GF-D8 (cell line): Measurements from ENCODE around the gene SDF4.

Experiments
- DNase-seq: peaks from one replicate; lab custom pipeline; 2025; lab: John Stamatoyannopoulos, UW

SDF4 gene

DNA sequence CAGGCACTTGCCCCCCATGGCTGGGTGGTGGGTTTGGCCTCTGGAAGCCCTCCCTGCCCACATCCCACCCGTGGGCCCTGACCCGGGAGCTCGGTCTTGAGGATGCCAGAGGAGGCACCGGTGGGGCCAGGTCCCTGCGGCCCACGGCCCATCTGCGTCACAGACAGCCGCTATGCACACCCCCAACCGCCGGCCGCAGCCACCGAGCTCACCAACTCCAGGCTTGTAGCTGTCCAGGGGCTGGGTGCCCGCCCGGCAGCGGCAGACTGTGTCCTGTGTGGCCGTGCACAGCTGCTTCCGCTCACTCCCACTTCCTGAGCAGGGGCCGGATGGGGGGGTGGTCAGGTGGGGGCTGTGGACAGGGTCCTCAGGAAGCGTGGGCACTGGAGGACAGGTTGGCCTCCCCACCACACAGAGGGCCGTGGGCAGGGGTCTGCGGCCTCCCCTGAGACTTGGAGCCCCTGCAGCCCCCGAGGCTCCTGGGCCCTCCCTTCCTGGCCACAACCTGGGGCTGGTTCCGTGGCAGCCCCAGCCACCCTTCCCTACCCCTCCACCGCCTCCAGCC is 18.9 kb downstream of the SDF4 start:
- peak; percentile 41 for DNase-seq

DNA sequence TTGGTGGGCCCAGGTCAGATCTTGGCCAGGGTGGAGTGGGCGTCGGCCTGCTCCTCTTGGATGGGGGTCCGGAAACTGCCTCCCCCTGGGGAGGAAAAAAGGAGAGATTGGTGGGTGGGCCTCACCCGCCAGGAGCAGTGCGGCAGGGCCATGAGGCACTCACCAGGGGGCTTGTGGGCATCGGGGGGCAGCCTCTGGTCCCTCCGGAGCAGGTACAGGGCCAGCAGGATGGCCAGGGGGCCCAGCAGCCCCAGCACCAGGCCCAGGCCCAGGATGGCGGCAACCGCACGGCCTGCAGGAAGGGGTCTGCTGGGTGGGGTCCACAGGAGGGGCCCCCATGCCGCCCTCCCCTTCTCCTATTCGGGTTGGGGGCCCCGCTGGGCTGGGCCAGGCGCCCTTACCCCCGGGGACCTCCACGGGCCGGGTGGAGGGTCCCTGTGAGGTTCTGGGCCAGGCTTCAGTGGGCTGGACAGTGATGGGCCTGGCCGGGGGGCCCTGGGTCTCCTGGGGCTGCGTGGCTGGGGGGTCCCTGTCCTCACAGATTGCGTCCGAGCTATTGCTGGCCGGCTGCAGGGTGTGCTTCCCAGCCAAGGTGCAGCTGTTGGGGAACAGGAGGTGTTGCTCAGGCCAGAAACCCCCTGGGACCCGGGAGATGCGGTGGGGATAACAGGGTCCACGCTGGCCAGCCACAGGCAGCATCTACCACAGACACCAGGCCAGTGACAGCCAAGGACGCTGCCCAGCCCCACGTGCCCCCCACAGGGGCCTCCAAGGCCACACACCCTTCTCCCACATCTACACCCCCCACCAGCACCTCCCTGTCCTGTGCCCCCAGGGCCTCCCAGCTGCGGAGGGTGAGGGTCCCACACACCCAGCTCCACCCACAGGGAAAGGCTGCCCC is 20.0 kb downstream of the SDF4 start:
- no peak for DNase-seq

DNA sequence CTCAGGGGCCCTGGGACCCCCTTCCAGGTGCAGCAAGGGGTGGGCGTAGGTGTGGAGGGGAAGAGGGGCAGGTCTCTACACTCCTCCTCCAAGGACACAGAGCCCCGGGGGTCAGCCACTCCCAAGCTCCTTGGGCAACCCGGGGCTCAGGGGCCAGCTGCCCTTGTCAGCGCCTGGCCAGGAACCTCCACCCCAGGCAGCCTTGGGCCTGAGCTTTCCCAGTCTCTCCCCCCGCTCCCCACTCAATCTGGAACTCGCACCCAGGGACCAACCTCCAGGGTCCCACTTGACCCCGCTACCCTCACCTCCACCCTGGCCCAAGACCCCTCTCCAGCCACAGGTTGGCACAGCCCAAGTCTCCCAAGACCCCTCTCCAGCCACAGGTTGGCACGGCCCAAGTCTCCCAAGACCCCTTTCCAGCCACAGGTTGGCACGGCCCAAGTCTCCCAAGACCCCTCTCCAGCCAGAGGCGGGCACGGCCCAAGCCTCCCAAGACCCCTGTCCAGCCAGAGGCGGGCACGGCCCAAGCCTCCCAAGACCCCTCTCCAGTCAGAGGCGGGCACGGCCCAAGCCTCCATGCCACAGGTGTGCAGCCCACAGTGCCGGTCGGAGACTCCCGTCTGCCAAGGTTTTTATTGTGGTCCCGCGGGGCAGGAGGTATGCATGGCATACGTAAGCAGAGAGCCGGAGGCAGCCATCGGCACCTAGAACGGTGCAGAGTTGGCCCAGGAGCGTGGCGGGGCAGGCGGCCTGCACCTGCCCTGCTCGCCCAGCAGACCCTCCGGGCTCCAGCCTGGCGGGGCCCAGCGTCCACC is 20.9 kb downstream of the SDF4 start:
- no peak for DNase-seq

DNA sequence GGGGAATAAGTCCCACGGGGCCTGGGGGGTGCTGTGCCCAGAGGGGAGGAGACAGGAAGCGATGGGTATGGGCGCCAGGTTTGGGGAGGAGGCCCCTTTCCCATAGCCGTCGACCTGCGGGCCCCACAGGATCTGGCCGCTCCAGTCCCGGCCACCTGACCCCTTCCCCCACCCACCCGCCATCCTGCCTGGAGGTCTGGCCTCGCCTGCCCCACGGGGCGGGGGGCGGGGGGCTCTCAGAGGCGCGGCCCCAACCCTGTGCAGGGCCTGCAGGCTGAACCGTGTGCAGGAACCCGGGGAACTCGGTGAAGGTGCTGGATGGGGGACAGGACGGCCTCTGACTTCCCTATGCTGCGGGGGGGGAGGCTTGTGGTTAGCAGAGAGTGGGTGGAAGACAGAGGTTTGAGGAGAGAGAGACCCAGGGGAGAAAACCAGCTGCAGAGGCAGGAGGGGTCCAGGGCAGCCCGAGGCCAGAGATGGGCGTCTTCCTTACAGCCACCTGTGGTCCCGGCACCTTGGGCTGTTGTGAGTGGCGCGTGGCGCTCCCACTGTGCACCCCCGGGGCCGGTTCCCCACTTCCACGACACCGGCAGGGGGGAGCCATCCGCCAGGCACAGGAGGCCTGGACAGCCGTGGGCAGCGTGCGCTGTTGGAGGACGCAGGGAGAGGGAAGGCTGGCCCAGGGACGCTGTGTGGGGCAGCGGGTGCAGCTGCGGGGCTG is 22.9 kb downstream of the SDF4 start:
- peak; percentile 66 for DNase-seq

DNA sequence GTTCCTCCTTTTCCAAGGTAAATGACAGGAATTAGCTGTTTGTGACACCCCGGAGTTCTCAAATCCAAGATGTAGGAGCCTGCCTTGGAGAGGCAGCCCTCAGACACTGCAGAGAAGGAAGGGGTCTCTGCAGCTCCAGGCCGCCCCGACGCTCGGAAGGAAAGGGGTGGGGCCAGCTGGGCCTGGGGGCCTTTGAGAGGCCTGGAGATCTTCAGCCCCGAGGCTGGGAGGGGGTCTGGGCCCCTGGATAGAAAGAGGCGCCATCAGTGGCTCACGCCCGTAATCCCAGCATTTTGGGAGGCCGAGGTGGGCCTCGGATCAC is 24.3 kb downstream of the SDF4 start:
- DNase-seq = no peak

DNA sequence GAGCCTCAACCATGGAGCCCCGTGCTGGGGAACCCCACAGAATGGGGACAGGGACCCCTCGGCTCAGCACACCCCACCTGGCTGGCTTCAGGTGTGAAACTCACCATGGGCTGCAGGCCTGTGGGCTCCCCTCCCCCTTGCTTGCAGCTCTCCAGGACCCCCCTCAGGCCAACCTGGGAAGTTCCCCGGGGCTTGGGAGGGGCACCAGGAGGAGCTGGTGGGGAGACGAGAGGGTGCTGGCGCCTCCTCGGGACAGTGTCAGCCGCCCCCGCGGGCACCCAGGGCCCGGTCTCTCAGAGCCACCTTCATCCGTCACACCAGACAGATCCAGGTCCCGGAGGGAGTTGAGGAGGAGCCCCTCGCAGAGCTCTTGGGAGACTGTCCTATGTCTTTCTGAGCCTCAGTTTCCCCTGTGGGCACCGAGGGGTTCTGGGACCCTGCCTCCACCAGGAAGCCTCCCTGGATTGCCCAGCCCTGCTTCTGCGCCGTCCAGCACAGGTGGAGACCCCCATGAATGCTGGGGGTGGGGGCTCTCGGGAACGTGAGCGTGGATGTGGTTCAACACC is 24.8 kb downstream of the SDF4 start:
- DNase-seq = no peak

DNA sequence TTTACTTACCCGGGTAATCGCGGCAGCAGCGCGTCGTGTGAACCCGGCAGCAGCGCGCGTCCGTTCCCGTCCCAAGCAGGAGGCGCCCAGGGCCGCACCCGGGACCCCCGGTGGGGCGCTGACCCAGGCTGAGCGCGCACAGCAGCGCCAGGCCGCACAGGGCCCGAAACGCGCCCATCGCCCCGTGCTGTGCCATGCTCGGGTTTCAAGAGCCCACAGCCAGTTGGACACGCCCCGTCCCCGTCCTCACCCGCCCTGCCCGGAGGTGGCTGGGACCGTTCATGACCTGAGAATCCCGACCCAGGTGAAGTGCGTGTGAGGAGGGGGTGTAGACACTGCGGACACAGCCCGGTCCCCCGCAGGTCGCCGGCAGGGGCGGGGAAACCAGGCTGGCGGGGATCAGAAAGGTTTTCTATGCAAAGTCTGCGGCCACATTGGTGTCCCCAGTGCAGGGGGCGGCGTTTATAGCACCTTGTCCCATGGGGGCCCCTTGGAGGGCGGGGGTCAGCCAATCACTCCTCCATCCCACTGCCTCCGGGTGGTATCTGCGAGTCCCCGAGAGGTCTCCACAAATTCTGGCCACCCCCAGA is 25.3 kb downstream of the SDF4 start, which contains the start of gene TNFRSF18:
TNFRSF18 (minus strand) TSS at position 217 of the 590 bp plus-strand sequence; CDS start at position 196, 21 bp downstream.
- no peak for DNase-seq

DNA sequence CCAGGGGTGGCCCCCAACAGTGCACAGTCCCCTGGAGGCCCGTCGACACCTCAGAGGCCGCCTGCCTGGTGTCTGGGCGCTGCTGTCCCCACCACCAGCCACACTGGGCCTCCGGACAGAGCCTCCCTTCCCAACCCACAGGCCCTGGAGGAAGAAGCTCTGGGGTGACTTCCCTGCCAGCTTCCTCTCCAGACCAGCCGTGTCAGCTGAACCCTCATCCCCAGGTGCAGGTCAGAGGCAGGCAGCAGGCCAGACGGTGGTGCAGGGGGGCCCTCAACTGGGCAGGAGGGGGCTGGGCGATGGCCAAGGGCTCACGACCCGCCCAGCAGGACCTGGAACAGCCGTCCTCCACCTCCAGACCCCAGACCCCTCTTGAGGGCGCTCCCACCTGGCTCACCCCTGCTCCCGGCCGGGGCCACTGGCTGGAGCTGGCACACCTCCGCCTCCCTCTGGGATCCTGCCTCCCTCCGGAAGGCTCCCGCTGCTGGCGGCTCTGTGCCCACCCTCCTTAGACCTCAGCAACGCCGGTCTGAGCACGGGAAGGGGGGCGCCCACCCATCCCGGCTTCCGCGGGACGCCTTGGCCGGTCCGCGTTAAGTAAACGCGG is 25.9 kb downstream of the SDF4 start:
- peak; percentile 51 for DNase-seq

DNA sequence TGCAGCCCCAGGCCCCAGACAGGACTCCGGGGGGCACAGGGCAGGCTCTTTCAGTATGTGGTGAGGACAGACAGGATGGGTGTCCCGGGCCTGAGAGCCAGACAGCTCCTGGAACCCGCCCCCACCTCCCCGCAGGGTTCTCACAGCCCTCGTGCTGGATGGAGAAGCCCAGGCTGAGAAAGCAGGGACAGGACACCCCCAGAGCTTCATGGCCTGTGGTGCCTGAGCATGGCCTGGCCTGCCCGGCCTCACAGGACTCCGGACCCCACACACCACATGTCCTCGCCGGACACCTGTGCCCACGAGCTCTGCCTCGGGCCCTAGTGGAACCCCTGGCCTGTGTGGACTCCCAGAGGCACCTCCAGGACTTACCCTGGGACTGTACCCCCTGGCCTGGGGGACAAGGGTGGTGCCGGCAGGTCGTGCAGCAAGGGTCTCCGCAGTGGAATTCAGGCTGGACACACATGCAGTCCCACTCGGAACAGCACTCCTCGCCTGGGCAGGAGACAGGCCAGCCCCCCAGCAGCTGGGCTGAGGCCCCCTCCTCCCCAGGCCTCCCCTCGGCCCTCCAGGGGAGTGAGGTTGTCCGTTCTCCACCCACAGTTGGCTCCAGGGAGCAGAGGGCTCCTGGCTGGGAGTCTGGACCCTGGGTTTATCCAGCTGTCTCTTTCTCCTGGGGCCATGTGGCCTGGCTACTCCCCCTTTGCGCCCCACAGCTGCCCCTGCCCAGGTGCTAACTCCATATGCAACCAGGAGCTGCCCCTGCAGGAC is 26.6 kb downstream of the SDF4 start:
- no peak for DNase-seq

DNA sequence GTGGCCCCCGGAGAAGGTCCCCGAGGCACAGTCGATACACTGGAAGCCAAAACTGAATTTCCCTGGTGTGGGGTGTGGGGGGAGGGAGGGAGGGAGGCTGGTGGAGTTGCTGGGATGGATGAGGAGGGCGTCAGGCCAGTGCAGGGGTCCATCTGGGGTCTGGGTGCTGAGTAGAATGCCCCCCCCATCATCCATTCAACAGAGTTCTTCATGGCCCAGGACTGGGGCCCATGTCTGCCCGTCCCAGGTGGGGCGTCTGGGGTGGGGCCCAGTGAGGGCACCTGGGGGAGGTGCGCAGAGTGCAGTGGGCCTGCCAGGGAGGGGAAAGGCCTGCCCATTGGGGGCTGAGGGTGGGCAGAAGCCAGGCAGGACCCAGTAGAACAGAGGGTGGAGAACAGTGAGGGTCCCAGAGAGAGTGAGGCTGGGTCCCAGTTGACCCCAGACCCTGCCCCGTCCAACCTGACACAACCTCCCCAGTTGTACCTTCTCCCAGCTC is 27.3 kb downstream of the SDF4 start:
- no peak for DNase-seq

DNA sequence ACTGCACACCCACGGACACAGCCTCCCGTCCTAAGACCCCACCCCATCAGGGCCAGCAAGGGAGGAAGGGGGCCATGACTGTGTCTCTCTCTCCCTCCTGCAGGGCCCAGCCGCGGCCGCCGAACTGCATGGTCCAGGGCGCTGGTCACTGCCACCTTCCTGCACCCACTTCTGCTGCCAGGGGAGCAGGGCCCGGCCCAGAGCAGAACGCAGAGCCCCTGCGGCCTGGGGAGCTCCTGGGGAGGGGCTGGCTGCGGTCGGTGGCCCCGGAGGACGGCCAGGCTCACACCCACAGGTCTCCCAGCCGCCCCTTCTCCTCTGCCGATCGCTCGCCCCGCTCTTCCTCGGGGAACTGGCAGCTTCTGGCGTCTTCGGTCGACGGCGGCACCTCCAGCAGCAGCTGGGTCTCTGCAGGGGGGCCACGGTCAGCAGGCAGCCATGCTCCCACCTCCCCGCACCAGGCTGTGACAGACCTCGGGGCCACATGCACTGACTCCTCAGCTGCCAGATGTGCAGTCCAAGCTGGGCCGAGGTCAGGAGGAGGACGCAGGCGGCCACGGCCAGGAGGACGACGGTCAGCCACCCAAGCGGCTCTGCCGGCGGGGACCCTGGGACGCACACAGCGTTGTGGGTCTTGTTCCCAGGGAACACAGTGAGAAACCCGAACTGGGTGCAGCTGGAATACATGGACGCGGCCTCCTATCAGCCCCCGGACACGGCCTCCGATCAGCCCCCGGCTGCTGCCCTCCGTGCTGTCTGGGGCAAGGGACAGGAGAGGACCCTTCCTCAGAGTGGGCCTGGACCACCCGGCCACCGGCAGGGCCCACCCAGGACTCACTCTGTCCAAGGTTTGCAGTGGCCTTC is 28.0 kb downstream of the SDF4 start:
- DNase-seq = no peak

DNA sequence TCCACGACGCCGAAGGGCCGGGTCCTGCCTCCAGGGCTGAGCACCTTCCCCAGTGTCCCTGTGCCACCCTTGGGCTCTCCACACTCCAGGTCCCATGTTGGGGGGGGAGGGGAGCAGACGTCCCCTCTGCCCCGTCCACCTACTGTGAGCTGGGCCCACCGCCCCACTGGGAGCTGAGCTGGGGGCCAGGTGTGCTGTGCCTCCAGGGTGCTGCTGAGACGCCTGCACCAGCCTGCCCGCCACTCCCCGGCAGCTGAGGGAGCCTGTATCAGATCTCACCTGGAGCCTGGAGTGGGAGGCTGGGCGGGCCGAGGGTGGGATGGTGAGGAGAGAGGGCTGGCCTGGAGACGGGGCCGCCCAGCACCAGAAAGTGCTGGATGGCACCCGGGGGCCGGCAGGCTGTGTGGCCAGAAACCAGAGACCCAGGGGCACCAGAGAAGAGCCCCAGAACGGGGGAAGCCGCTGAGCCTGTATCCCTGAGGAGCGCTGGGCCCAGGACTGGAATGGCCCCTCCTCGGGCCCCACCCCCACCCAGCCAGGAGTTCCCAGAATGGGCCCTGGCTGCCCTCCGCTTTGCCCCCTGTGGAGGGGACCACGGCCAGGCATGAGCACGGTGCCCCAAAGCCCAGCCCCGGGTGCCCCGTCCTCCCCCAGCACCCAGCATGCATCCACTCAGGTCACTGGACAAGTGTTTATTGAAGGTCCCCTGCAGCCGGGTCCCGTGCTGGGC is 28.8 kb downstream of the SDF4 start:
- no peak for DNase-seq

DNA sequence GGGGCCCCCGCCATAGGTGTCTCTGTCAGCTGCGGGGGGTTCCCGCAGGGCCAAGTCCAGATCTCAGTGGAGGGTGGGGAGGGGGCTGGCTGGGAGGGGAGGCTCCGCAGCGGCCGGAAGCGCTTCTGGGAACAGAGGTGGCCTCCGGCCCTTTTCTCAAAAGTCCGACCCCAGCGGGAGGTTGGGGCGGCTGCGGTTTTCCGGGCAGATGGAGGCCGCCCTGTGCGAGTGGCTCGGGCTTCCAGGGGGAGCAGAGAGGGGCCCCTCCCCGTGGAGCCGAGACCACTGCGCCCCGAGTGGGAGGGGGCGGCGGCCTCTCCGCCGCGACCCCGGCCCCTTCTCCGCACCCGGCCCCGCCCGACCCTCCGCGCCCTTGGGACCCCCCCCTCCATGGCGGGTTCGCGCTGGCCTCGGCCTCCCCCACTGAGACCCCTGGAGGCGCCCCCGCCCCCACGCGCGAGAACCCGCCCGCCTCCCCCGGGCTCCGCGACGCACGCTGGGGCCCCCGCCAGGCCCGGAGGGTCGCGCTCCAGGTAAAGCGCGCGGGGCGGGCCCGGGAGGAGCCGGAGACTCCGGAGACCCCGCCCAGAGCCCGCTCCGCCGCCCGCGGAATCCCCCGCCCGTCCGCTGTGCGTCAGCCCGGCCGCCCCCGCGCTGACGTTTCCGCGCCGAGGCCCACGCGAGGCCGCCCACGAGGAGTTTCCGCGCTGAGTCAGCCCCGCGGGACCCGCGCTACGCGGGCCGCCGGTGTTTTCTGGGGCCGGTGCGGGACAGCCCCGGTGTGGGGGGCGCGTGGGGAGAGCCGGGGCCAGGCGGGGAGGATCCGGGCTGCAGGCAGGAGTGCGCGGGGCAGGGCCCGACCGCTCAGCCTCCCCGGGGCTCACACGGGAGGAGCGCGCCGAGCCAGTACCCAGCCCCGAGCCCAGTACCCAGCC is 30.7 kb downstream of the SDF4 start:
- DNase-seq = peak; percentile 10

DNA sequence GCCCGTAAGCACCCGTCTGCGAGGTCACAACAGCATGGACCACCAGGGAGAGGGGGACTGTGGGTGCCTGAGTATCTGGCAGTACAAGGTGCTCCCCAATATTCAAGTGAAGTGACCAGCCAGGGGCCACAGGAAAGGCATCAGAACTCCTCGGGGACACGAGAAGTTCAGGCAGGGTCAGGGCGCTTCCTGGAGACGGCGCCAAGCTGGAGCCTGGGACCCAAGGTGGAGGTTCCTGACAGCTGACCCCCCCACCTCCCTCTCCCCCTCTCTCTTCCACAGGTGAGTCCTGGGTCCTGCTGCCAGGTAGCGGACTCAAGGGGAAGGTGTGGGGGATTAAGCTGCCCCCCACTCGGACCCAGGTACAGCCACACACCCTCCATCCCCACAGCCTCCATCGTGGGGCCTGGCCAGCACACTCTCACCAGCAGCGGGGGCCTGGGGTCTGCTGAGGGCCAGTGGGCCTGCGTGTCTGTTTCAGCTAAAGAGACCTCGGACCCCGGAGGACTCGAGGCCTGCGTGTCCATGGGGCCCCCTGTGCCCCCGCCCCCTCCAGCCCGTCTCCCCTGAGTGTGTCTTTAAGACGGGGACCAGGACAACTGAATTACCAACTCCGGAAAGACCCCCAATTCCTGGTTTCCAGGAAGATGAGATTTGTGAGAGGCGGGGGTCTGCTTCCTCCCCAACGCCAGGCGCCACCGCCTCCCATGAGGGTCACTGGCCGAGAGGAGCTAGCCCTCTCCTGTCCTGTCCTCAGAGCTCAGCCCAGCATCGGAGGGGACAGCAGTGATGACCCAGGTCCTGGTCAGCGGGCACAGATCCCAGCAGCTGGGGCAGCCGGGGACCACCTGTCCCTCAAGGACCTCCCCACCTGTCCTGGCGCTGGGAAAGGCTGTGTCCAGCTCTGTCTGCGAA is 31.6 kb downstream of the SDF4 start:
- DNase-seq = no peak

DNA sequence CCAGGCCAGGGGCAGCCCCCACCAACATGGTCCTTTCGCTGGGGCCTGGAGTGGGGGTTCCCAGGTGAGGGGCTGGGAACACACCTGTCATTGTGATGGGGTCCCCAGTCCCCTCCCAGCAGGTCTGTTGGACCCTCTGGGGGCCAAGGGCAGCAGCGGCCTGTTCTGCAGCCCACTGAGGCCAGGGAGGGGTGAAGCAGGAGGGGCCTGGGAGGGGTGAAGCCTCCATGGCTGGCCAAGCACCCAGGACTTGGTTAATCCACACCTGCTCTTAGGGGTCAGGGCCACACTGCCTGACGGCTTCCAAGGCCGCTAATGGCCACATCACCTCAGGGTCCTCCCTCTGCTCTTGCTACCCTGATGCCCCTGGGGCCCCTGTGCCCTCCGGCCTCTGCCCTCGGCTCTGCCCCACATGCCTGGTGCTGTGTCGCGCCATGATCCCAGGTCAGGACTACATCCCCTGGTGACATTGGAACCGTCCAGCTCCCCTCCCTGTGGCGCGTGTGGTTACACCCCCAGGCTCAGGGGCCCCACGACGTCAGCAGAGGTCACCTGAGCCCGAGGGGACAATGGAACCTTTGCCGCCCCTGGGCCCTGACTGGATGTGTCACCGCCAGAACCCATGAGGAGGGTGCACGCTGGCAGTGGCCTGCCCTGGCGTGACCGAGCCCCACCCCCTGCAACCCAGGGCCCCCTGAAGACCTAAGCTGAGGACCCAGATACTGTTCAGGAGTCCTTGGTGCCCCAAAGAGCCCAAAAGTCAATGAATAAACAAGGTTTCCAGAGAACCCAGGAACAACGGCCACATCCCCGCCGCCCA is 32.5 kb downstream of the SDF4 start:
- no peak for DNase-seq
